Measurements from ENCODE around the gene MIOX. TPM values are rescaled to one million over a fixed set of nuclear protein-coding genes. Genes with fewer than 3 reads are reported as not detected.

MIOX gene
- total and polyA plus RNA-seq, 2 of the 13 experiments (the other 11 are each of a cell fraction or from before 2014, with no cell fraction given): 1.5 to 2.9 TPM

- TF ChIP-seq HBP1 (CRISPR knock-in tag; IDR thresholded peaks at IDR 0.05; ENCODE audit: low read depth) (no peak), U2AF2 (IDR thresholded peaks at IDR 0.05; ENCODE audit: low read depth, low read length) (no peak), STAT5B (CRISPR knock-in tag; IDR thresholded peaks at IDR 0.05) (0 out of 2 replicates have a peak, but pooled peaks have one; percentile 10), MBD4 (IDR thresholded peaks at IDR 0.05; ENCODE audit: borderline replicate concordance, low read length) (no peak), NCOA5 (CRISPR knock-in tag; IDR thresholded peaks at IDR 0.05) (0 out of 2 replicates have a peak, but pooled peaks have one; percentile 52), ZNF670 (CRISPR knock-in tag; IDR thresholded peaks at IDR 0.05; ENCODE audit: borderline replicate concordance) (no peak), POGZ (CRISPR knock-in tag; IDR thresholded peaks at IDR 0.05) (0 out of 2 replicates have a peak, but pooled peaks have one; percentile 8), KMT2A (CRISPR knock-in tag; IDR thresholded peaks at IDR 0.05) (peak; percentile 45; the same call in 1 of the 2 replicates), ZNF121 (CRISPR knock-in tag; IDR thresholded peaks at IDR 0.05) (no peak), MTF2 (CRISPR knock-in tag; IDR thresholded peaks at IDR 0.05; ENCODE audit: borderline replicate concordance) (no peak), ZNF280D (CRISPR knock-in tag; IDR thresholded peaks at IDR 0.05) (no peak), TCF12 (IDR thresholded peaks at IDR 0.05) (no peak), TCF12 (CRISPR knock-in tag; IDR thresholded peaks at IDR 0.05) (0 out of 2 replicates have a peak, but pooled peaks have one; percentile 81), MEIS1 (CRISPR knock-in tag; IDR thresholded peaks at IDR 0.05; ENCODE audit: borderline replicate concordance) (no peak; the same call in 1 of the 2 replicates), ZNF605 (CRISPR knock-in tag; IDR thresholded peaks at IDR 0.05) (no peak), DRAP1 (CRISPR knock-in tag; IDR thresholded peaks at IDR 0.05) (no peak; the same call in 1 of the 2 replicates), ZFX (CRISPR knock-in tag; IDR thresholded peaks at IDR 0.05; ENCODE audit: low read depth) (peak; percentile 92), NFE2L2 (IDR thresholded peaks at IDR 0.05; ENCODE audit: low read length) (no peak), MLLT10 (CRISPR knock-in tag; IDR thresholded peaks at IDR 0.05) (no peak), SOX5 (CRISPR knock-in tag; IDR thresholded peaks at IDR 0.05; ENCODE audit: borderline replicate concordance) (no peak), NFATC3 (CRISPR knock-in tag; IDR thresholded peaks at IDR 0.05) (no peak), ATF5 (CRISPR knock-in tag; IDR thresholded peaks at IDR 0.05; ENCODE audit: low read depth) (no peak; the same call in 1 of the 2 replicates), BRD4 (CRISPR knock-in tag; IDR thresholded peaks at IDR 0.05) (no peak), ZNF530 (CRISPR knock-in tag; IDR thresholded peaks at IDR 0.05; ENCODE audit: low read depth) (no peak), ZNF382 (CRISPR knock-in tag; IDR thresholded peaks at IDR 0.05; ENCODE audit: borderline replicate concordance) (no peak), TBP (CRISPR knock-in tag; IDR thresholded peaks at IDR 0.05) (0 out of 2 replicates have a peak, but pooled peaks have one; percentile 46), ZFY (CRISPR knock-in tag; IDR thresholded peaks at IDR 0.05) (peak; percentile 86; the same call in 1 of the 2 replicates)
Measured at GRCh38 chr22:50530580-50530876, 43.9 kb downstream of the MIOX start (continued).
